ENCODE measurements around the gene ZEB2.

ZEB2 gene

DNA sequence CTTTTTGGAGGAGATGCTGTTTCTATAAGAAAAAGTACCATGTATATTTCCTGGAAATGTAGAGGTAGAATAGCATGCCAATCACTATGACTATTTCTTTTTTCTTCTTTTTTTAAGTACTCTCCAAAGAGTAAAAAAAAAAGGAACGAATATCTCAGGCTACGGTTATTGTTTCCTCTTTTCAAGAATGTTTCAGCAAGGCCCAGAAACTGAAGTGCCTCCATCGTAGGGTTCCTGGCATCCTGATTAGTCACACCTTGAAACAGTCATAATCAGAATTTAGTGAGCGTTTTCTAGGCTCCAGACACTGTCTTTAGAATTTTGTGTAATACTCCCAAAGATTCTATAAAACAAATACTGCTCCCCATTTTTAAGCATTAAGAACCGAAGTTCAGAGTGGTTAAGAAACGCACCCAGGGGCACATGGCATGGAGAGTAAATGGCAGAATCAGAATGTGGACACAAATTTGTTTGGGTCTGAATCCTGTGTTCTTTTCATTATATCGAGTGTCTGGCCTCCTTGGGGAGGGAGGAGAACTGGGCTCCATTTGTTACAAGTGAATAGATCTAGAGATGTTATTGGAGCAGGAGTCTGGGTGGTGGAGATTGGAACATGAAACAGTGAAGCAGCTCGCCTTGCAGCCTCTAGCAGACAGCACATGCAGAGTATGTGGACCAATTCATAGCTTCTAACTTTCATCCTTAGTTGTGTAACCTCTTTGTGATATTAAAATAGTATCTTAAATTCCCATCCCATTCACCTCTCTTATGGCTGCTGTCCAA is 26.7 kb downstream of the ZEB2 start:
- DNase-seq, result no peak

GRCh38 chr2:144490857-144491256 is 29.1 kb downstream of the ZEB2 start:
- DNase-seq, result no peak

DNA sequence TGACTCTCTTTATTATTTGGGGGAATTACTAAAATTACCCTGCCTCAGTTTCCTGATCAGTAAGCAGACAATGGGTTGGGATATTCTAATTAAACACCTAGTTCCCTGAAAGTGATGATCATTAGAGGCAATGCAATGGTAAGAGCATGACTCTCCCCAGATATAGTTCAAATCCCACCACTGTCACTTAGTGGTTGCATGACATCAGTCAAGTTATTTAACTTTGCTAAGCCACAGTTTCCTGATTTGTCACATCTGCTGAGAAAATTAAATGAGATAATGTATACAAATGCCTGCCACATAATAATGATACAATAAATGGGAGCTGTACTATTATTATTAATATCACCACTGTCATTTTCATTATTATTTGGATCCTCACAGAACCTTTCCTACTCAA is 29.9 kb downstream of the ZEB2 start:
- DNase-seq, result no peak

DNA sequence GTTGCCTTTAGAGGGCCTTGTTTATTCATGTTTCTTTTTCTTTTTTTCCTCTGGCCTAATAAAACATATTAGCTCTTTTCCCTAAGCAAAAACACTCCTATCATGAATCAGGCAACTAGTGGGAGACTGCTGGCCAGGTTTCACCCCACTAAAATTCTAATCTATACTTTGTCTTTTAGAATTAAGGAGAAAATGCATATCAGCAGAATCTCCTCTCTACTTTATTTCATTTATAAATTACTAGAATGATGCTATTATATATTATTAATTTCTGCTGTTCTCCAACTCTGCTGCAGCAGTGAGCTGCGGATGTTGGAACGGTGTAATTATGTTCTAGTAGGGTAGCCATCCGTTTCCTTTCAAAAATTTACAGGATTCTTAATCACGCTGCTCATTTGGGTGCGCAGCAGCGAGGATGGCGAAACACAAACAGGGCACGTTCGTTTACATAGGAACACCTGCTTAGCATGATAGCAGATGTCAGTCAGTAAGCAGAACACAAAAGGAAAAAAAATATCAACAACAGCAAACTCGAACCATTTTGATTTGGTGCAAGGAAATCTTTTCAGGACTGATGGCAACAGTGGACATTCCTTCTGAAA is 30.5 kb downstream of the ZEB2 start:
- DNase-seq, result no peak

DNA sequence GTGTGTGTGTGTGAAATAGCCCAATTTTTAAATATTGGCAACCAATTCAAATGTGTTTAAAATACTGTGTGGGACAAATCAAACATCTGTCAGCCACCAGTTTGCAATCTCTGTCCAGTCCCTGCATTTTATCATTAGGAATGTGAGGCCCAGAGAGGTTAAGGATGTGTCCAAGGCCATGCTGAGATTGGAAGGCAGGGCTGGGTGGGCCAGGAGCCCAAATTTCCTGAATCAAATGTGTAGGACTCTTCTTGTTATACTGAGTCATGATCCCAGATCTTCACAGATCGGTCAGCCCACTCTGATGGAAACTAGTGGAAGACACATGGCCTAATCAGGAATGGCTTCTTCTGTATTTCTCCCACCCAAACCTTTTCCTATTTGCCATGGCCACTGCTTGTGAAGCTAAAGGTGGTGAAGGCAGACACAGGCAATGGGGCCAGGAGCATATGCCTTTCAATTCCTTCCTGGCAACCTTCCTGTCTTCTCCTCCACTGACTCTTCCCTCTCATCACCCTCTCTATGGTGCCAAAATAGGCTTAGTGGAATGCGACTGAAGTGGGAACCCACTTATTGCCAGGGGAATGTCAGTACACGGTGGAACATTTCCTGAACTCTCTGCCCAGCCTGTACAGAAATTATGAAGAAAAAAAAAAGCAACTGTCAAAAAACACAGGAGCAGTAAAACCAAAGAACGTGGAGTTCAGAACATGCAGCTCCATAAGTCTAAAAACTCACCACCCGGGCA is 35.5 kb downstream of the ZEB2 start:
- no peak for DNase-seq

GRCh38 chr2:144481666-144482065 is 38.3 kb downstream of the ZEB2 start:
- DNase-seq, result no peak

- DNase-seq, result no peak
Measured at GRCh38 chr2:144481109-144481508, 38.8 kb downstream of the ZEB2 start.

- no peak for DNase-seq
Measured at GRCh38 chr2:144480285-144480684, 39.6 kb downstream of the ZEB2 start.

DNA sequence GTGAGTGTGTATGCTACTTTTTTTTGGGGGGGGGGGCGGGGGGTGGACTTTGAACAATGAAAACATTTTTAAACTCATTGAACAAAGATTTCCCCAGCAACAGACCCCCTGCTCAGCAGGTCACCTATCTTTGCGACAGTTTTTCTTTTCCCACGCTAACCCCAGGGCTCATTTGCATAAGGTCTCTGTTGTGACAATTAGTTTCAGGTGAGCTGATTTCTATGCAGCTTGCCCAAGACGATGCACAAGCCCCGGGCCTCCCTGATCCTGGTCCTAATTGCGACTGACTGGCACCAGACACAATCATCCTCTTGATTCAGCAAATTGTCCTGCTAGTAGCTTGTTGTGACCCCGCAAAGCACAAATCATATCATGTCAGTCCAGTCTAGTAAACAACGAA is 40.3 kb downstream of the ZEB2 start:
- DNase-seq, result no peak

DNA sequence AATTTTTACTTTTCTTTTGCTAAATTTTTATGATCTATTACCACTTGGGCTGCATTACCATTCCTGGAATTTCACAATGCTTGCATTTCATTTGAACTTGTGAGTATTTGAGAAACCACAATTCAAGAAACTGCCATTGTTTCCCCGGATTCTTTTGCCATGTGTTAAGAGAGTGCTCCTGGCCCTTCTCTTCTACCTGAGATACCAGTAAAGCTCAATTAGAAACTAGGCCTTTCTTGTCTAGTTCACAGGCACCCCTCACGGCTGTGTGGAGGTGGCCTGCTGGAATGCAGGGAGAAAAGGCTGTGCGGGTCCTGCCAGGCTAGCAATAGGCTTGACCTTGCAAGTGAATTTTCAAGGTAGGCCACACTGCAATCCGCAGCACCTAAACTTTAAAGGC is 40.8 kb downstream of the ZEB2 start:
- no peak for DNase-seq

DNA sequence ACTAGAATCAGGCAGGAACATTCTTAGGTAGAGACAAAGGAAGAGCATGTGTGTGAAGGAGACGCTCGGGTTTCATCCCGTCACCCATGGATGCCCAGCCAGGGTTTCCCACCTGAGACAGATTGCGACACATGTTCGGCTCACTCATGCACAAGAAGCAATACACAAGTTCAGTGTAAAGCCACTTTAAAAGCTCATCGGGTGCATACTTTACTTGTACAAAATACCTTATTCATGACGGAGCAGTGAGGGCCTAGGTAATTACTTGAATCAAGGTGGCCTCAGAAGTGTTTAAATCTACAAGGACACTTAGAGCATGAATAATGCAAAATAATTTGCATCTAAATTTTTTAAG is 42.0 kb downstream of the ZEB2 start:
- DNase-seq, result no peak

DNA sequence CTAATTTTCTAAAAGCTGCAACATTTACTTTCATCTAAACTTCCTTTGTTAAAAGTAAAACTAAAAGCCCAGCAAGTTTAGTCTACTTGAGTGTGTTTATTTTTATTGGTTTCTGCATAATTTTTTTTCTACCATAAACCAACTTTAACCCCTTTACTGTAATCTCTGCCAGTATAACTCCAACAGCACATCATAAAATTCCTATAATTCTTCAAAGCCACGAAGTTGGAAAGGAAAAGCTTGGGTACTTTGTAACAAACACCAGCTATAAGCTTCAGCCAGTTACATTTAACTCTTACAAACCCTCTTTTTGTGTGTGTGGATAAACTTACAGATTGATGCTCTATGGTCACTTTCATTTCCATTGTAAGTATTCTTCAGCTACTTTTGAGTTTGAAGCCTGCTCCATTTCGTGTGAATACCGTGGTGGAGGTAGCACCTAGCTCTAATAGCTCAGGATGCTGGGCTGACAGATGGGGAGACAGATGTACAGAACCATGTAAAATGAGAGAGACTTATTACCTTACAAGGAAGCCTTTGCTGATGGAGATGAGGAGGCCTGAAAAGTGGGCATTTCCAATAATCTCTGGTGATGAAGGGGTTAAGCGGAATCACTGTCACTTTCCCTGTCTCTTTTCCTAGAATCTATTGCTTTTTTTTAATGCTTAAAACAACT is 42.5 kb downstream of the ZEB2 start:
- no peak for DNase-seq

DNA sequence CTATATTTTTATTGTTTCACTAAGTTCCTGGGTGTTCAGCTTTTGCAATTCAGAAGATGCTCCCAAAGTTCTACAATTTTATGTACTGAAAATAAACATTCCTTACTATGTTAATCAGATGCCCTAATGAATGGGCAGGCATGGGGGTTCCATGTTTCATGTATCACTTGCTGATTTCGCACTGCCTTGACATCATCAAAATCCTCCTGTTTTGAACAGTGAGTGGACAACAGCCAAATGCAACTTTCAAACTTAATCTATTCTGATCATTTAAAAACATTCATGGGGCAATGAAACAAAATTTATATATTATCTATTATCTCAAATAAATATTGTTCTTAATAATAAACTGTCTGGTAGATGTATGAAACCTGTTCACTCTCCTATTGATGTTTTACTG is 43.2 kb downstream of the ZEB2 start:
- no peak for DNase-seq

DNA sequence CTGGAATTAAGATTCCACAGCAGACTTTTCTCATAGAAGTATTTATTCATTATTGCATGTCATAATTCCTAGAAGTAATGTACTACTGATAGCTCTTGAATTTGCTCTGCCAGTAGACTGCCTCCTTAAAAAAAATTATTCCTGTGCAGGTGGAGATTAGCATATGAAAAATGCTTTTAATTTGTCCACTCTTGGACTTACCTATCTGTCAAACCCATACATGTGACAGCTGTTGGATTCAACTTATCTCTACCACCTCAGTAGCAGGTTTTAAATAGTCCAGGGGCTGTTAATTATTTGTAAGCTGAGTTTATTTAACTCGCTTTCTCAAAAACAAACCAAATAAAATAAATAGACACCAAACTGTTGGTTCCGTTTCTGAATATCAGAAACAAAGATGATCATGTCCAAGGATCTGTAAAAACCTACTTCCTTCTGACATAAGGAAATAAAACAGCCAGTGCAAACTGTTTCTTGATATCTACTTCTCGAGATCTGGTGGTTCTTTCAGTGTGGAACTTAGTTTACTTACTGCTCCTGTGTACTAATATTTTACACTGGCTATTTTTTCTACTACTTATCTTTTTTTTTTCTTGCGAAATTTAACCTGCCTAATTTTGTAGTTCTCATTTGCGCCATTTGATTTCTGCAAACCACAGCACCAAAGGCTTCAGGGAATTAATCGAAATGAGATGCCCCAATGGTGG is 44.2 kb downstream of the ZEB2 start:
- no peak for DNase-seq

DNA sequence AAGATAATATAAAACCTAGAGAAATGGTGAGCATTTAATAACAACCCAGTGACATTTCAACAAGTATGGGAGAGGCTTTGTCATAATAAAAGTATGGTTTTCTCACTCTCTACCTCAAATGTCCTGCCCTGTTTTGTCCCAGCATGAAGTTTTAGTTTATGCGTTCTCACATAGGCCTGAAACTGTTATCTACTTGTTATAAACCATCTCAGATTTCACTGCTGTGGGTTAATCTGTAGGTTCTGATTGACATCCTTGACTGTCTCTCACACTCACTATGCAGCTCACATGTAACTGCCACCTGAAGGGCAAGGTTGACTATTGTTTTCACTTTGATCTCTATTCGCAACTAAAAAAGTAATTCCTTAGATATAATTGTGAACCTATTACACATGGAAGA is 44.9 kb downstream of the ZEB2 start:
- no peak for DNase-seq

GRCh38 chr2:144474017-144474416 is 45.9 kb downstream of the ZEB2 start:
- no peak for DNase-seq

DNA sequence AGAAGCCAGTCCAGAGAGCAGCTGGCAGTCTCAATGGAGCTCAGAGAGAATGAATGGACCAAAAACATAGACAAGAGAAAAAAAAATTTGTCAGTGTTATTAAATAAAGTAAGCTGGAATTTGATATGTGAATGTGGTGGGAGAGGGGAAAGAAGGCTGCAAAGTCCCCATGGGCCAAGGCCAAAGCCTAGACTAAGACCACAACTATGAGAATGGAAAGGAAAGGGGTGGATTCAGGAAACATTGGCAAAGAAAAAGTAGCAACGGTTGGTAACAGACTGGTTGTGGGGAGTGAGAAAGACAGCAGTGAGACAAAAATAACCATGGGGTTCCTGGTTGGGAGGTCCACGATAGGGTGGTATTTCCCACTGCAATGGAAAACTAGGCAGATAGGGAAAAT is 47.0 kb downstream of the ZEB2 start:
- DNase-seq, result no peak

GRCh38 chr2:144472046-144472412 is 47.9 kb downstream of the ZEB2 start:
- DNase-seq, result no peak

DNA sequence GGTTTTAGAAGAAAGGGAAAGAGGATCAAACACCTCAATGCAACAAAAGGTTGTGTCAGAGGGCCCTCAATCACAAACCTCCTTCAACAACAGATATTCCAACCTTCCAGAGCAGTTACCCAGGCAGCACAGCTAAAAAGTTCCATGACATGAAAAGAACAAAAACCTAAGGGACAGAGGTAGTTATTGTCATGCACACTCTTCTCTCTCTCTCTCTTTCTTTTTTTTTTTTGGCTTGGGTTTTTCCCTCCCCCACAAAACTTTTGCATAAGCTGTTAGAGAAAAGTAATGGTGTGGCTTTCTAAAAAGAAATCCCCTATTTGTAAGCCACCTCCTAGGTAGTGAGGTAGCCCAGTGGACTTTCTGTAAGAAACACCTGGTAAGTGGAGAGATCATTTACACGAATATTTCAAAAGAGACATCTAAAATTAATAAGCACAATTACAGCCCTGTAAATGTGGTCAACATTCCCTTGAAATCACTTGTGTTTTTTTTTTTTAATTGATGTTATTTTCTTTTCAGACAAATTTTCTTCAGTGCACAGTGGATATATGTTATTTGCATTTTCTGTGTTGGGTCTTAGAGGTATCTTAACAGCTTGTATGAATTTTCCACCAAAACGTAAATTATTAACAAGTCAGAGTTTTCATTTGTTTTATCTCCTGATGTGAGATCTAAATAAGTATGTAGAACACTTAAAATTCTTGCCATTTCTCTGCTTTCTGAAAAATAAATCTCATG is 48.4 kb downstream of the ZEB2 start:
- DNase-seq, result no peak

GRCh38 chr2:144470816-144471215 is 49.1 kb downstream of the ZEB2 start:
- DNase-seq, result no peak

- DNase-seq, result no peak
Measured at GRCh38 chr2:144470334-144470733, 49.6 kb downstream of the ZEB2 start.

DNA sequence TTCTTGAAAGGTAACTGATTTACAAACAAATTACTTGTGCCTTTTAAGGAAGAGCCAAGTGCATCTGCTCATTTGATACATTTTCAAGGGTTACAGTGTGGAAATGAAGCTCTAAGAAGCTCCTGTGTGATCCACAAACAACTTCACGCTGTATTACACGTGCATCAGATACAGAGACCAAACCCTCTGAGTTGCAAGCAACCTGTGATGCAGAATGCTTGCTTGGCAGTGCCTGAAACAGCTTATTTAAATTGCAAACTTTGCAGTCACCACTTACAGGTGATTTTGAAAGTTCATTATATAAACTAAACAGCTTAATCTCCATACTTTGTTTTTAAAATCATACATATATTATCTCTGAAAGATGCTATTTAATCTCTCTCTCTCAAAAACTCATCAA is 50.1 kb downstream of the ZEB2 start:
- DNase-seq, result no peak

All from NCI-H187 treated with DMSO at 0.1 percent for 48 hours (cell line).